Gastrocnemius medialis (tissue), 4 donors: ENCODE measurements around the gene P2RX5.

Source experiments
- POLR2A ChIP-seq, 2 donors: fragments of 450-650 bp; IDR thresholded peaks; one replicate each; pipeline ENCODE4 v1.6.1; 2017; ENCODE audit warnings: antibody characterized with exemption in 2 of 2, mild to moderate bottlenecking in 2 of 2, moderate library complexity in 2 of 2
- TF ChIP-seq, protein P1 (sequence below), 5 experiments: fragments of 450-650 bp in 3 of 5; fragments of 200-600 bp in 2 of 5; sonication (generic) in 2 of 5; IDR thresholded peaks in 4 of 5; conservative IDR thresholded peaks in 1 of 5; 1 replicate in 4 of 5; 2 replicates in 1 of 5; pipeline ENCODE4 v1.5.1; 2016 to 2019; ENCODE audit warnings: antibody characterized with exemption in 5 of 5, mild to moderate bottlenecking in 3 of 5, moderate library complexity in 3 of 5

DNA sequence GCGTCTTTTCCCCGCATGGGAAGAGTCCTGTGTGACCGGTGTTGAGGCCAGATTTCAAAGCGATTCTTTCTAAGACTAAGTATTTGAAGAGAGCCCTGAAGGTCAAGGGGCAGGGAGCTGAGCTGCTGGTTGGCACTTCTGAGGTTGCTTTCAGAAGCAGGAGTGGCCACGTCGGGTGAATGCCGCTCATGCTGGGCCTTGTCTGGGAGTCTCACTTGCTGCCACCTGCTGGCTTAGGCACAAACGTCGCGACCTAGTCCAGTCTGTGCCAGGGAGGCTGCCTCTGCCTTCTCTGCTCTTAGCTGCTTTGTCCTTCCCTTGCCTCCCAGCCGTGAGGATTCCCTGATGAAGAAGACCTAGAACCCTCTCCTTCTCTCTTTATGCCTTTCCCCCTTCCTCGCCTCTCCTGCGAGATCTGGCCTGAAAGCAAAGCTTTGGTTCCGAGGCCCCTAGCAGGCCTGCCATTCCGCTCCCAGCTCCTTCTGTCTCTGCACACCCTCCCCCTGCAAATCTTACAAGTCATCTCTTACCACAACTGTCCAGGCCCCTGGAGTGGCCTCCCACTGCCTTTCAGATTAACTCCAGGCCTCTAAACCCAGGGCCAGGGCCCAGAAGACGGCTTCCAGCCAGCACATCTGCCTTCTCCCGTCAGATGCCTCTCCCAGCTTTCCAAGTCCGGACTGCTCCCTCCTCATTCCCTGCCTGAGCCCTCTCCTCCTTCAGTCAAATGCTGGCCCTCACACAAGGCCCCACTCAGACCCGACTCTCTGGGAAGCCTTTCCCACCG is 48.0 kb downstream of the P2RX5 start:
- TF ChIP-seq, protein P1, sequence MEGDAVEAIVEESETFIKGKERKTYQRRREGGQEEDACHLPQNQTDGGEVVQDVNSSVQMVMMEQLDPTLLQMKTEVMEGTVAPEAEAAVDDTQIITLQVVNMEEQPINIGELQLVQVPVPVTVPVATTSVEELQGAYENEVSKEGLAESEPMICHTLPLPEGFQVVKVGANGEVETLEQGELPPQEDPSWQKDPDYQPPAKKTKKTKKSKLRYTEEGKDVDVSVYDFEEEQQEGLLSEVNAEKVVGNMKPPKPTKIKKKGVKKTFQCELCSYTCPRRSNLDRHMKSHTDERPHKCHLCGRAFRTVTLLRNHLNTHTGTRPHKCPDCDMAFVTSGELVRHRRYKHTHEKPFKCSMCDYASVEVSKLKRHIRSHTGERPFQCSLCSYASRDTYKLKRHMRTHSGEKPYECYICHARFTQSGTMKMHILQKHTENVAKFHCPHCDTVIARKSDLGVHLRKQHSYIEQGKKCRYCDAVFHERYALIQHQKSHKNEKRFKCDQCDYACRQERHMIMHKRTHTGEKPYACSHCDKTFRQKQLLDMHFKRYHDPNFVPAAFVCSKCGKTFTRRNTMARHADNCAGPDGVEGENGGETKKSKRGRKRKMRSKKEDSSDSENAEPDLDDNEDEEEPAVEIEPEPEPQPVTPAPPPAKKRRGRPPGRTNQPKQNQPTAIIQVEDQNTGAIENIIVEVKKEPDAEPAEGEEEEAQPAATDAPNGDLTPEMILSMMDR (IDR thresholded peaks at IDR 0.05 in 4 of 5, conservative IDR thresholded peaks at IDR 0.05 in 1 of 5), result peak in 3 of 5 experiments; percentile 18 to 47 (median 38)
- no peak for TF ChIP-seq POLR2A (IDR thresholded peaks at IDR 0.05)
